H9 (cell line): ENCODE data around the gene RASSF5. TPM values are rescaled to one million over a fixed set of nuclear protein-coding genes. Genes with fewer than 3 reads are reported as not detected.

Experiments used
- DNase-seq: peaks from one replicate; pipeline ENCODE4 v3.0.0-alpha.2; 2017
- H2AFZ ChIP-seq: one replicate; pipeline ENCODE4 v1.6.1; 2013; ENCODE audit warnings: mild to moderate bottlenecking, low read length, control low read depth, moderate library complexity
- H2AK5ac ChIP-seq: 2 replicates; pipeline ENCODE4 v1.6.1; 2013; ENCODE audit warnings: low read length, control low read depth, mixed read lengths; ENCODE audit not compliant: insufficient read length
- H2BK120ac ChIP-seq: one replicate; pipeline ENCODE4 v1.6.1; 2013; ENCODE audit warnings: low read depth, mild to moderate bottlenecking, low read length, control low read depth, inconsistent platforms; ENCODE audit not compliant: poor library complexity, severe bottlenecking
- H2BK12ac ChIP-seq: 2 replicates; pipeline ENCODE4 v1.6.1; 2013; ENCODE audit warnings: low read length, control low read depth, mixed read lengths, low read depth; ENCODE audit not compliant: insufficient read length
- H2BK15ac ChIP-seq: 2 replicates; pipeline ENCODE4 v1.6.1; 2013; ENCODE audit warnings: low read depth, low read length, control low read depth
- H2BK20ac ChIP-seq: one replicate; pipeline ENCODE4 v1.6.1; 2013; ENCODE audit warnings: low read depth, mild to moderate bottlenecking, low read length, control low read depth, inconsistent platforms; ENCODE audit not compliant: poor library complexity, severe bottlenecking
- H2BK5ac ChIP-seq: 2 replicates; pipeline ENCODE4 v1.6.1; 2013; ENCODE audit warnings: low read length, control low read depth, mixed read lengths; ENCODE audit not compliant: insufficient read length
- H3K14ac ChIP-seq: 2 replicates; pipeline ENCODE4 v1.6.1; 2013; ENCODE audit warnings: low read length, control low read depth; ENCODE audit not compliant: insufficient read depth
- H3K18ac ChIP-seq: 2 replicates; pipeline ENCODE4 v1.6.1; 2013; ENCODE audit warnings: low read depth, mild to moderate bottlenecking, mixed read lengths, low read length, control low read depth; ENCODE audit not compliant: insufficient read length
- H3K23ac ChIP-seq: 2 replicates; pipeline ENCODE4 v1.6.1; 2013; ENCODE audit warnings: low read length, control low read depth, mixed read lengths, low read depth; ENCODE audit not compliant: insufficient read length
- H3K23me2 ChIP-seq: 2 replicates; pipeline ENCODE4 v1.6.1; 2013; ENCODE audit warnings: low read depth, mild to moderate bottlenecking, mixed read lengths, low read length, control low read depth; ENCODE audit not compliant: insufficient read length, poor library complexity, severe bottlenecking
- H3K27ac ChIP-seq: 2 replicates; pipeline ENCODE4 v1.5.1; 2013; ENCODE audit warnings: low read length, control low read depth, mixed read lengths, low read depth; ENCODE audit not compliant: insufficient read length
- H3K27me3 ChIP-seq: 2 replicates; pipeline ENCODE4 v1.6.1; 2013; ENCODE audit warnings: low read length, control low read depth, inconsistent platforms; ENCODE audit not compliant: insufficient read depth
- H3K4ac ChIP-seq: 2 replicates; pipeline ENCODE4 v1.6.1; 2013; ENCODE audit warnings: low read depth, mild to moderate bottlenecking, control low read depth, inconsistent platforms, low read length, moderate library complexity
- H3K4me1 ChIP-seq: 2 replicates; pipeline ENCODE4 v1.6.1; 2013; ENCODE audit warnings: low read length, control low read depth, inconsistent platforms; ENCODE audit not compliant: insufficient read depth
- H3K4me2 ChIP-seq: 2 replicates; pipeline ENCODE4 v1.6.1; 2013; ENCODE audit warnings: low read length, control low read depth, mixed read lengths; ENCODE audit not compliant: insufficient read length, insufficient read depth
- H3K56ac ChIP-seq: 2 replicates; pipeline ENCODE4 v1.6.1; 2013; ENCODE audit warnings: low read depth, mild to moderate bottlenecking, mixed read lengths, low read length, control low read depth; ENCODE audit not compliant: insufficient read length
- H3K79me1 ChIP-seq: 2 replicates; pipeline ENCODE4 v1.6.1; 2013; ENCODE audit warnings: low read depth, mild to moderate bottlenecking, moderate library complexity, low read length, control low read depth, inconsistent platforms; ENCODE audit not compliant: insufficient read depth, poor library complexity, severe bottlenecking
- H3K79me2 ChIP-seq: 2 replicates; pipeline ENCODE4 v1.6.1; 2013; ENCODE audit warnings: low read length, control low read depth, inconsistent platforms; ENCODE audit not compliant: insufficient read depth
- H3K9ac ChIP-seq: 2 replicates; pipeline ENCODE4 v1.6.1; 2013; ENCODE audit warnings: low read length, control low read depth, mixed read lengths; ENCODE audit not compliant: insufficient read length; ENCODE audit errors: extremely low read depth
- H3K9me3 ChIP-seq: one replicate; pipeline ENCODE4 v1.6.1; 2013; ENCODE audit warnings: low read depth, low read length, inconsistent platforms; ENCODE audit not compliant: control insufficient read depth
- H3T11ph ChIP-seq: one replicate; pipeline ENCODE4 v1.6.1; 2013; ENCODE audit warnings: mild to moderate bottlenecking, low read length, control low read depth, inconsistent platforms
- H4K20me1 ChIP-seq: one replicate; pipeline ENCODE4 v1.6.1; 2013; ENCODE audit not compliant: control insufficient read depth, insufficient read length, insufficient read depth
- H4K5ac ChIP-seq: 2 replicates; pipeline ENCODE4 v1.6.1; 2013; ENCODE audit warnings: low read depth, mild to moderate bottlenecking, mixed read lengths, low read length, control low read depth; ENCODE audit not compliant: insufficient read length
- H4K8ac ChIP-seq: replicated peaks from 2 replicates; pipeline ENCODE4 v1.6.1; 2013; ENCODE audit warnings: low read length, control low read depth, mixed read lengths, low read depth; ENCODE audit not compliant: insufficient read length
- H4K91ac ChIP-seq: 2 replicates; pipeline ENCODE4 v1.6.1; 2013; ENCODE audit warnings: low read depth, mild to moderate bottlenecking, moderate library complexity, mixed read lengths, low read length, control low read depth; ENCODE audit not compliant: insufficient read length
- H3K27ac Mint-ChIP-seq, 3 experiments: 2 replicates in 2 of 3; 3 replicates in 1 of 3; pipeline ENCODE4 v1.8.0; 2020 to 2021; ENCODE audit warnings: mixed read lengths in 3 of 3, mild to moderate bottlenecking in 1 of 3, moderate library complexity in 1 of 3
- H3K27me3 Mint-ChIP-seq: 2 replicates; pipeline ENCODE4 v1.8.0; 2021; ENCODE audit warnings: low read depth, mild to moderate bottlenecking, moderate library complexity, mixed read lengths
- H3K36me3 Mint-ChIP-seq, 3 experiments: 2 replicates in 2 of 3; 3 replicates in 1 of 3; pipeline ENCODE4 v1.8.0; 2020 to 2021; ENCODE audit warnings: low read depth in 3 of 3, mixed read lengths in 3 of 3; ENCODE audit not compliant: insufficient read depth in 1 of 3
- H3K4me1 Mint-ChIP-seq, 2 experiments: 2 replicates each; pipeline ENCODE4 v1.8.0; 2020; ENCODE audit warnings: mixed read lengths in 2 of 2
- H3K4me3 Mint-ChIP-seq, 2 experiments: 2 replicates in 1 of 2; 3 replicates in 1 of 2; pipeline ENCODE4 v1.8.0; 2020 to 2021; ENCODE audit warnings: mild to moderate bottlenecking in 2 of 2, mixed read lengths in 2 of 2, moderate library complexity in 1 of 2
- H3K9me3 Mint-ChIP-seq, 2 experiments: 2 replicates in 1 of 2; 3 replicates in 1 of 2; pipeline ENCODE4 v1.8.0; 2020; ENCODE audit warnings: mild to moderate bottlenecking in 2 of 2, mixed read lengths in 2 of 2, moderate library complexity in 1 of 2
- WGBS: extraction: QIAGEN DNeasy Blood & Tissue Kit; methylation state at CpG from one replicate; pipeline ENCODE4 v1.1.7; 2013; ENCODE audit warnings: missing lambda C conversion rate, low lambda C conversion rate, mixed read lengths; ENCODE audit not compliant: insufficient read length; ENCODE audit errors: extremely low coverage; 5-methylcytosine and 5-hydroxymethylcytosine counted together
- total RNA-seq: library from RNA; stranded (reverse); gene quantifications from 2 replicates; pipeline ENCODE4 v1.2.1, GENCODE V29; 2021
- TF ChIP-seq, protein P1 (sequence below): fragments of 200-600 bp; sonication (generic); conservative IDR thresholded peaks from 3 replicates; pipeline ENCODE4 v1.8.0; 2021; ENCODE audit warnings: antibody characterized with exemption, mild to moderate bottlenecking

RASSF5 gene
- total RNA-seq, 1 experiment from 2014 or later: 0.50 TPM

DNA sequence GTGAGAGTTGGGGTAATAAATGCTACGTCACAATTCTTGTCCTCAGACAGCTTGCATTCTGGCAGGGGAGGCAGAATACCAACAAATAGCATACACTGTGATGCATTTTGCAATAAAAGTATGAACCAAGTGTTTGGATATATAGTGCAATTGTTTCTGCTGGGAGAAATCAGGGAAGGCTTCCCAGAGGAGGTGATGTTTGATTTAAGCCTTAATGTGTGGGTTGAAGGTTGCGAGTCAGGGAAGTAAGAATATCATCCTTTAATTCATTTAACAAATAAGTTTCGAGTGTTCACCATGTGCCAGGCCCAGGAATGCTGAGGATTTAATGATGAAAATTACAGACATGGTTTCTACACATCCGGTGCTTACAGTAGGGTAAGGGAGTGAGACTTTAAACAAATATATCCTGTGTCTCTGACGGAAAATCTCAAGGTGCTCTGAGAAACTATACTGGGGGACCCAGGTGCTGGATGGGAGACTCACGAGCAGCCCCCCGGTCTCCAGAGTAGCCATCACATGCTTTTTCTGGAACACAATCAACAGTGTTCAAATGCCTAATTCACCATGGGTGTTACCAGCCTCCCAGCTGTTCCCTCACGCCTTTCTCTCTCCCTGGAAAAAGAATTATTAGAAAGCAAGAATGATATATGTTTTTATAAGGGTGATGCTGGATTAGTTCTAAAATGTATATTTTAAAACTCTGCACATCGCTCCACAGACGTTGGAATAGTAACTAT is 31.7 kb downstream of the RASSF5 start:
- no peaks in the 10 kb centered on the region; a peak in 1 of 7 replicates for H3K36me3 Mint-ChIP-seq
- Histone ChIP-seq H3K9ac (no peak overlapping the region), H3K4me1 (no peaks in the 10 kb centered on the region), H3K27ac (no peak overlapping the region), H3K18ac (no peak overlapping the region), H3K4ac (no peak overlapping the region), H2BK12ac (no peak overlapping the region), H3K4me2 (no peak overlapping the region), H3K23me2 (no peaks in the 10 kb centered on the region), H3K56ac (no peak overlapping the region), H3K9me3 (no peaks in the 10 kb centered on the region), H4K8ac (no peak overlapping the region), H2BK5ac (no peak overlapping the region), H4K91ac (no peak overlapping the region), H2AK5ac (no peak overlapping the region), H2BK15ac (no peak overlapping the region), H2BK120ac (no peak overlapping the region), H3K14ac (no peak overlapping the region), H3K79me1 (no peaks in the 10 kb centered on the region), H3K23ac (no peak overlapping the region), H3K79me2 (no peaks in the 10 kb centered on the region), H4K5ac (no peak overlapping the region), H2AFZ (no peak overlapping the region), H3T11ph (no peak overlapping the region), H4K20me1 (no peaks in the 10 kb centered on the region), H2BK20ac (no peak overlapping the region), H3K27me3 (no peaks in the 10 kb centered on the region)
- no CpG with 5 or more reads among the region's 10 CpGs for WGBS
- peaks cover 6 to 9% of the 10 kb centered on the region in 2 experiments; a peak in 2 of 4 replicates for H3K4me1 Mint-ChIP-seq
- DNase-seq: no peak
- H3K9me3 Mint-ChIP-seq: no peaks in the 10 kb centered on the region
- H3K27ac Mint-ChIP-seq: no peak overlapping the region
- TF ChIP-seq, protein P1, sequence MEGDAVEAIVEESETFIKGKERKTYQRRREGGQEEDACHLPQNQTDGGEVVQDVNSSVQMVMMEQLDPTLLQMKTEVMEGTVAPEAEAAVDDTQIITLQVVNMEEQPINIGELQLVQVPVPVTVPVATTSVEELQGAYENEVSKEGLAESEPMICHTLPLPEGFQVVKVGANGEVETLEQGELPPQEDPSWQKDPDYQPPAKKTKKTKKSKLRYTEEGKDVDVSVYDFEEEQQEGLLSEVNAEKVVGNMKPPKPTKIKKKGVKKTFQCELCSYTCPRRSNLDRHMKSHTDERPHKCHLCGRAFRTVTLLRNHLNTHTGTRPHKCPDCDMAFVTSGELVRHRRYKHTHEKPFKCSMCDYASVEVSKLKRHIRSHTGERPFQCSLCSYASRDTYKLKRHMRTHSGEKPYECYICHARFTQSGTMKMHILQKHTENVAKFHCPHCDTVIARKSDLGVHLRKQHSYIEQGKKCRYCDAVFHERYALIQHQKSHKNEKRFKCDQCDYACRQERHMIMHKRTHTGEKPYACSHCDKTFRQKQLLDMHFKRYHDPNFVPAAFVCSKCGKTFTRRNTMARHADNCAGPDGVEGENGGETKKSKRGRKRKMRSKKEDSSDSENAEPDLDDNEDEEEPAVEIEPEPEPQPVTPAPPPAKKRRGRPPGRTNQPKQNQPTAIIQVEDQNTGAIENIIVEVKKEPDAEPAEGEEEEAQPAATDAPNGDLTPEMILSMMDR: no peak
- H3K4me3 Mint-ChIP-seq: no peak overlapping the region
- H3K27me3 Mint-ChIP-seq: peaks cover 8% of the 10 kb centered on the region
